Prostate gland (tissue), 2 donors: ENCODE measurements around the gene CELSR3.

Source experiments
- POLR2A ChIP-seq: fragments of 450-650 bp; IDR thresholded peaks from one replicate; pipeline ENCODE4 v1.6.1; 2016; ENCODE audit warnings: antibody characterized with exemption, mild to moderate bottlenecking
- POLR2AphosphoS5 ChIP-seq: sonication (generic); formaldehyde crosslinking; IDR thresholded peaks from one replicate; pipeline ENCODE4 v1.6.1; 2017; ENCODE audit warnings: antibody characterized with exemption
- TF ChIP-seq, protein P1 (sequence below), 4 experiments: fragments of 200-600 bp in 2 of 4; fragments of 450-650 bp in 2 of 4; sonication (generic) in 2 of 4; IDR thresholded peaks; 1 replicate in 3 of 4; 2 replicates in 1 of 4; pipeline ENCODE4 v1.5.1; 2016 to 2019; ENCODE audit warnings: antibody characterized with exemption in 4 of 4, mild to moderate bottlenecking in 2 of 4, moderate library complexity in 2 of 4

DNA sequence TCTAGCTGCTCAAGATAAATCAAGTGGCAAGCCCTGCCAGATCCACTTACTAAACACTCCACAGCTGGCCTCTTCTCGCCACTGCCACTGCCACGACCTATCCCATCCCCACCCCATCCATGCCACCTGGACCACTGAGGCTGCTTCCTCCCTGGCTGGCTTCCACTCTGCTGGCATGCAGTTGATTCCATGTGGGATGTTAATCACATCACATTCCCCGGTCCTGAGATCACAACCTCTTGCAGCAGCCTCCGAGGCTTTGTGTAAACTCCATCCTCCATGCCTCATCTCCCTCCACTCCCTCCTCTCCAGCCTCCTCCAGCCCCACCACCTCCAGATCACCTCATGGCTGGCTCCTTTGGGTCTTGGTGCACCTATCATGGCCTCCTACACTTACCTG, 15.4 kb upstream of the CELSR3 start:
- TF ChIP-seq, protein P1, sequence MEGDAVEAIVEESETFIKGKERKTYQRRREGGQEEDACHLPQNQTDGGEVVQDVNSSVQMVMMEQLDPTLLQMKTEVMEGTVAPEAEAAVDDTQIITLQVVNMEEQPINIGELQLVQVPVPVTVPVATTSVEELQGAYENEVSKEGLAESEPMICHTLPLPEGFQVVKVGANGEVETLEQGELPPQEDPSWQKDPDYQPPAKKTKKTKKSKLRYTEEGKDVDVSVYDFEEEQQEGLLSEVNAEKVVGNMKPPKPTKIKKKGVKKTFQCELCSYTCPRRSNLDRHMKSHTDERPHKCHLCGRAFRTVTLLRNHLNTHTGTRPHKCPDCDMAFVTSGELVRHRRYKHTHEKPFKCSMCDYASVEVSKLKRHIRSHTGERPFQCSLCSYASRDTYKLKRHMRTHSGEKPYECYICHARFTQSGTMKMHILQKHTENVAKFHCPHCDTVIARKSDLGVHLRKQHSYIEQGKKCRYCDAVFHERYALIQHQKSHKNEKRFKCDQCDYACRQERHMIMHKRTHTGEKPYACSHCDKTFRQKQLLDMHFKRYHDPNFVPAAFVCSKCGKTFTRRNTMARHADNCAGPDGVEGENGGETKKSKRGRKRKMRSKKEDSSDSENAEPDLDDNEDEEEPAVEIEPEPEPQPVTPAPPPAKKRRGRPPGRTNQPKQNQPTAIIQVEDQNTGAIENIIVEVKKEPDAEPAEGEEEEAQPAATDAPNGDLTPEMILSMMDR (IDR thresholded peaks at IDR 0.05), result no peak
- no peak for TF ChIP-seq POLR2AphosphoS5
- TF ChIP-seq POLR2A, result no peak
